Dedifferentiated amniotic fluid mesenchymal stem cell (primary cell): Measurements from ENCODE around the gene NPAS3.

Source experiments
- DNase-seq: peaks from one replicate; pipeline ENCODE4 v3.0.0-alpha.2; 2016; ENCODE audit errors: extremely low spot score

The NPAS3 gene

DNA sequence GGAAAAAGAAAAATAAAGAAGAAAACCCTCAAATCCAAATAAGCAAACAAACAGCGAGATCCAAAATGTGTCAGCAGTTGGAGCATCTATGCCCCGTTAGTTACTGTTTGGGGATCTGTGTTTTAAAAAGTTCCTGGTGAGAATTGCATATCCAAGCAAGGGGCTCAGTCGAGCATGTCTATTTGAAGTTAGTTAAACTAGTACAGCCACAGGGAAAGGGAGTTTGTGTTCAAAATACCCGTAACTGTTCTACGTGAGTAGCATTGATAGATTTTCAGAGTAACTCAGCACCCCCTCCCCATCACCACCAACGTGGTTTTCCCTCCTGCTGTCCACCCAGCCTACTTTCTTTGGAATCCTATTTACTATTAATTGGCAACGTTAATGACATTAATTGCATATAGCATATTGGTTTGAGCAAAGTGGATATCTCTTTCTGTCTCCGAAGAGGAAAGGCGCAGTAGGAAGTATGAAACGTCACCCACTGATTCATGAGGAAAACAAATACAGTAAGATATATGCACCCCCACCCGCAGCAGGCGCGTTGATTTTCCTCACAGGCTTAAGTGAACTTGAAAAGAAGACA lies 1.5 kb downstream of the NPAS3 start:
- DNase-seq, result no peak

DNA sequence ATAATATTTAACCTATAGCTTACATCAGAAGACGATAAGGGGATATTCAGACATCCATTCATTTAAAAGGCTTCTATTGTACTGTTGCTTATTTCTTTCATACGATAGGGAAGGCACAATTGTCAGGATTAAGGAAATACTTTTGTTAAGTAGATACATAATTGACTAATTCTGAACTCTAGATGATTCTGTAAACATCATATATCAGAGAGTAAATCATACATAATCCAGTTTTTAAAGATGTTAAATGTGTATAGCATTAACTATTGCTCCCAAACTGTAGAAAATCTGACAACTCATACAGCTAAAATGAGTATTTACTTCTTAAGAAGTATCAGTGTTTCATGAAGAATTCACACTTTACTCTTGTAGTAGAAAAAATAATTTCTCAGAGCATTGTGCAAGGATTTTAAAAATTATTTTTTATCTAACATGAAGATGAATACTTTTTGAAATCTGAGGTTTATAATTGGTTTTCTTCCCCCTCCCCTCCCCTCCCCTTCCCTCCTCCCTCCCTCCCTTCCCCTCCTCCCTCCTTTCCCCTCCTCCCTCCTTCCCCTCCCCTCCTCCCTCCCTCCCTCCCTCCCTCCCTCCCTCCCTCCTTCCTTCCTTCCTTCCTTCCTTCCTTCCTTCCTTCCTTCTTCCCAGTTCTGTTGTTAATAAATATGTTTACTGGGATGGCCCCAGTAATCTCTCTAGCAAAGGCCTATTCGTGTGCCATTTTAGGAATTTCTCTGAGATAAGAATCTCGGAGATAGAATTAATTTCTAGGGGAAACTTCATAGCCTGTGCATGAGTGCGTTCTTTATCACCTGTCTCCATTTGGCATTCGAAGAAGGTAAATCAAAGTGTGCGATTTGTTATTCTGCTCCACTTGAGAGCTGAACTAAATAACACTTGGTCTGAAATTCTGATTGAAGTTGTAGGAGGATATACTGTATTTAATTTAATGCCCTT lies 2.3 kb downstream of the NPAS3 start:
- DNase-seq, result no peak

DNA sequence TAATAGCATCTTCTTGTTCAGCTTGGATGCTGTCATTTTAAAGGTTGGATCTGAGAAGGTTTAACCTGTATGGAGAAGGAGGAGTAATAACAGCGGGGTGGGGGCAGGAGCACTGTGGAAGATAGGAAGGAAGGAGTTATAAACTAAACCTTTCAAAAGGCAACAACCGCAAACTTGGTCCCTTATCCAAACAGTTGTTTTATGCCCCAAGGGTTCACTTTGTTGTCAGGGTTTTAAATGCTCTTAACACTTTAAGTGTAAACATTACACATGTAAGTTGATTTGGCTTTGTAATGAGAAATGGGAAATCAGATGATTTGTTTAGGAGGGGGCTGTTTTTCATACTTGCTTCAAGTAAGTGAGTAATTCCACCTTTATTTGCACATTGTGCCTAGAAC lies 3.0 kb downstream of the NPAS3 start:
- no peak for DNase-seq

- DNase-seq, result no peak
These were observed 8.4 kb downstream of the NPAS3 start for GRCh38 chr14:32947081-32947480.

- no peak for DNase-seq
These were observed 9.1 kb downstream of the NPAS3 start for GRCh38 chr14:32947792-32948191.

DNA sequence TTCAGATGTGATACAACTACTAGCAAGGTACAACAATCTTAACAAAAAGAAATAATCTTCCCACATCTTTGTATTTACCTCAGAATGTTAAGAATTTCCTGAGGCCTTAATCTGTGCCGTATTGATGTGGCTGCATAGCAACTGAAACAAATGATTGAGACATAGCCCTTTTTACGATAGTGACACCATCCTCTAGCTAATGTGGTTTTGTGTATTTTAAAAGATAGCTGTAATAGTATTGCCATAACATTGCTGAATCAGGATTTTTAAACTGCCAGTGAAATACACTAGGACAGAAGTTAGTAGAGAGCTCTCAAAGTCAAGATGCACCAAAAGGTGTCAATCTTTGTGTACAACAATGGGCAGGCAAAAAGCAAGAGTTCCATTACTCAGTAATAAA lies 11.9 kb downstream of the NPAS3 start:
- DNase-seq, result no peak

- no peak for DNase-seq
These were observed 28.7 kb downstream of the NPAS3 start for GRCh38 chr14:32967421-32967820.

DNA sequence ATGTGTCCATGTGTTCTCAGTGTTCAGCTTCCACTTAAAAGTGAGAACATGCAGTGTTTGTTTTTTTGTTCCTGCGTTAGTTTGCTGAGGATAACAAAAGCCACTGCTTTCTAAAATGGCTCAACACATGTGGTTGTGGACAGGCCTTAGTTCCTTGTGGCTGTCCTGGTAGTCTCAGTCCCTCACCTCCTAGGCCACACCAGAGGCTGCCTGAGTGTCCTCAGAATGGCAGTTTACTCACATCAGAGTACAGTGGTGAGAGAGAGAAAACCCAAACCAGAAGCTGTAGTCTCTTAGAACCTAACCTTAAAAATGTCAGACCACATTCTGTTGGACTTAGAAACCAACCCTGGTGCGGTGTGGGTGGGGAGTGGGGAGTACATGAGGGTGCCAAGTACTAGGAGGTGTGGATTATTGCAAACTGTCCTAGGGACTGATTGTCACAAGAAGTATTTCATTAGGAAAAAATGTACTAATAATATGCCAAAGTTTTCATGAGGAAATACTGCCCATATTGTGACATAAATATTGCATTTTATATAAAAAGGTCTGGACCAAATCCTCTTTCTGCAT lies 30.4 kb downstream of the NPAS3 start:
- no peak for DNase-seq

DNA sequence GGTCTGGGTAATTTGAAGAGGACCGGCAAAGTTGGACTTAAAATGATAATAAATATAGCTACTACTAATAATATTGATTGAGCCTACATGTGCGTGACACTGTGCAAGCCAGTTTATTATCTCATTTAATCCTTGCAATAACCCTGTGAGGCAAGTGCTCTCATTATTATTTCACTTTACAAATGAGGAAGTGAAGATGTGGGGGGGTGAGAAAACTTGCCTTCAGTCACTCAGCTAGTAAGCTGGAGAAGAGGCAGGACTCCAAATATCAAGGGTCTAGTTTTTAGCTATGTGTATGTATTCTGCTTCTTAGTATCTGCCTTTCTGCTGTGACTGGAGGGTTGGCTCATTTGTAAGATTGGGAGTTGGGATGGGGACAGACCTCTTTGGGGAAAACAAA lies 39.2 kb downstream of the NPAS3 start:
- no peak for DNase-seq

DNA sequence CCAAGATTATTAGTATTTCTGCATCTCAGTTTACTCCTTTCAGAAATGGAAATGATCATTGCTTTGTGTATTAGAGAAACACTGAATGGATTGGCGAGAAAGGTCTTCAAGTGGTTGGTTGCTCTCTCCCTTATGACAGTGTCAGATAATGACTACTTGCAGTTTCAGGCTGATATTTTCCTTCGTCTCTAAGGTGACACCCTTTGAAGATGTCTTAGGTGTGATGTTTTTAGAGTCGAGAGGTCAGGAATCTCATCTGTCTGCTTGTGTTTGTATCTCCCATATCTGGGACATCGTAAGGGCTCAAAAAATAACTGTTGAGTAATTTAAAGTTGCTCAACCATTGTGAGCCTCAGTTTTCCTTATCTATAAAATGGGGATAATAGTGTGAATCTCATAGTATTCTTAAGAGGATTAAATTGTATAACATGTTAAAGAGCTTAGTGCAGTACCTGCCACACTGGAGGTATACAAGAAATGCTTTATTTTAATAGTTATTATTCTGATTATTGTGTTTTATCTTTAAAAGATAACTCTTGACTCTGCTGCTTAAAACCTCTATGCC lies 40.1 kb downstream of the NPAS3 start:
- no peak for DNase-seq

DNA sequence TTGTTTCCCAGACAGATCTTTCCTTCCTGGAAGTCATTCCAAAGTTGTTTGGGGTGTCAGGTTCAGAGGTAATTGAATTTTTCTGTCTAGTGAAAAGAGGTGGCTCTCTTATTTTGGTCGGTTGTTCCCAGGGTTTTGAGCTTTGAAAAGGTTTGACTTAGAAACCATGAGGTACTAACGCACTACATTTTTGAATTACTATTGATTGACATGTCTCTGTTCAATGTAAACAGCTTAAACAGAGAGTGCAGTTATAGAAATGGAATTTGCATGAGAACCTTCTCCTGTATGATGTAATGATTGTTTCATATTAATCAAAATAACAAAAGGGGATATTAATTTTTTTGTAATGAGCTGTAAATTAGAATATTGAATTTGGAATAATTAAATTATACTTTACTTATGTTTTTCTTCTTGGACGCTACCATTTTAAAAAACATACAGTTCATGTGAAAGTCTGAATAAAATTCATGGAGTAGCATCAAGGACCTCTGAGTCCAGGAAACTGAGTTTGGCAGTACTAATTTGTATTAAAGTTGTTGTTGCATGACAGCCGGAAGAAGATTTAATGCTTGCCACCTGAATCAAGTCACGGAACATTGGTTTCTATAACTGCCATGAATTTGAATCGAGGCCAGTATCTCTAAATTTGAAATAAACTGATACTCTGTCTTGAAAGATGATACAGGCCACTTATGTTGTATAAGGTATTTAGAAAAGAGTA lies 41.7 kb downstream of the NPAS3 start:
- no peak for DNase-seq

DNA sequence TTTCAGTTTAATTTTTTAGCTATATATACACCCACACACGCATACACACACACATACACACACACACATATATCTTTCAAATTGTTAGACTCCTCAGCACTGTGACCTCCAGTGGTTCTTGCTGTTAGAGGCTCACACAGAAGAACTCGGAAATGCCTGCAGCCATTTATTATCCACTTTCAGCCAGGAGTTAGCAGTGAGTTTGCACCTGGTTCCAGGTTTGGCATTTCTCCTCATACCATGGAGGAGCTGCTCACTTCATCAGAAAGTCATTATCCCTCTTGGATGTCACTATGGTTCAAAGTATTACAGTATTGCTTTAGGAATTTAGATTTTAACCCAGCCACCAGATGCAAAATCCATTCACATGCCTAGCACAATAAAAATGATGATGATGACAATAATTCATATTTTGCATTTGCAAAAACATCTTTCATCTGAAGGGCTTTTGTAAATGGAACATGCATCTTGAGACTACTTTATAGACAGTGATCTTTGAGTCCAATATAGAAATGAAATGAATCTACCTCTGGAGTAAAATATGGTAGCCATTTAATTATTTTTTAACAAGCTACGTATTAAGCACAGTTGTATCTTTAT lies 42.3 kb downstream of the NPAS3 start:
- no peak for DNase-seq

- no peak for DNase-seq
These were observed 45.7 kb downstream of the NPAS3 start for GRCh38 chr14:32984241-32984930.

- DNase-seq, result no peak
These were observed 47.2 kb downstream of the NPAS3 start for GRCh38 chr14:32985866-32986265.

DNA sequence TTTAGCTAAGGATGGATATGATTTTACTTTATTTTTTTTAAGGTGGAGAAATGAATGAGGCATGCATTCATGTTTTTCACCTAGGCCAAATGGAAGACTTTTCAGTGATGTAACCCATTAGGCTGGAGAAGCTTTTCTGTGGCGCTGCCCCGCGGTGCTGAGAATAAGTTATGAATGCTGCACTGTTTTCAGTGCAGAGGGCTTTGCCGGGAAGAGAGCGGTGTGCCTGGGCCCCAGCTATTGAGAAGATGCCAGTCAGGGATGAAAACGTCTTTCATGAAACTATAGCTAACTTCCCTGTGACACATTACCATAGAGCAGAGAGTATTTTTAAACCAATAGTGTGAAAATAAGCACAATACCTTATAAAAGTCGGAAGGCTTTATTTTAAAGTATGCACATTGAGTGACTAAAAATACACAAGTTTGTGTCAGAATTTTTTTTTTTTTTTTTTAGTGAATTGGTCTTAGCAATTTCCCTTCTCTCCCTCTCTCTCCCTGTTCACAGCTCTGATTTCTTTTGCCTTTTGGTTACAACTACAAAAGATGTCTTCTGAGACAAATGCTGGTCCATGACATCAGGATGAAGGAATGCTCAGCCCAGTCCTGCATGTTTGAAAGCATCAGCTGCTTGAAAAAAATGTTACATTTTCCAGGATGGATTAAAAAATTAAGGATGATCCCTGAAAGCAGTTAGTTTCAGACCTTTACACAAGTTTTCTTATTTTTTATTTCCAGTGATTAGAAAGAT lies 48.3 kb downstream of the NPAS3 start:
- peak; percentile 28 for DNase-seq

DNA sequence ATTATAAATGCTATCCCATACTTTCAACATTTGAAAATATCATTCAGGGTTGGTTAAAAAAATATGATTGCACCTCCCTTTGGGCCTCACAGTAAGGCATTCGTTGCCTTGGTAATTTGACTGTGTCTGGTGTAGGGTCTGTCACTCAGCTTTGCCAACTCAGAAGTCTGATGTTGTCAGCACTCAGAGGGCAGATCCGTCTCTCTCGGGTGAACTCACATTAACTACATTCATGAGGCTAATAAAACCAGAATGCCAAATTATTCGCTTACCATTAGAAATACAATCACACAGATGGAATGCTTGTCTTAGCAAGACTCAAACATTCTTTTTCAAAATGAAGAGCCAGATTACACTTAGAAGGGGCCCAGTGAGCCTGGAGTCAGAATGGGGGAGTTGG lies 53.0 kb downstream of the NPAS3 start:
- no peak for DNase-seq

DNA sequence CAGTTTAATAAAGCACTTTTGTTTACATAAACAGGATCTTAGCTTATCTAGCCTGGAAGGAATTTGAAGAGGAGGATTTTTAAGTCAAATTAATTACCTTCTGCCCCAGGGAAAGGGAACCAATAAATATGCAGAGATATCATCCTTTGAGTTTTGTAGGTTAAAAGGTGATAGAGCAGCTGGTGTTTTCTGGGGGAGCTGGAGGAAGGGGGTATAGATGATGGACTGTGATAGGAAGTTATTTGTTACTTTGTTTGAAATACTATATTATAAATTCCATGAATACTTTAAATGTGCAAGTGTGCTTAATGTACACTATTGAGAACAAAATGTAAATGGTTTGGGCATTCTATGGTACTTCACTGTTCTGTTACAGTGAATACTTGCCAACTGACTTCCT lies 55.2 kb downstream of the NPAS3 start:
- no peak for DNase-seq

GRCh38 chr14:32996343-32996742 lies 57.7 kb downstream of the NPAS3 start:
- no peak for DNase-seq

GRCh38 chr14:32998433-32998832 lies 59.8 kb downstream of the NPAS3 start:
- no peak for DNase-seq

DNA sequence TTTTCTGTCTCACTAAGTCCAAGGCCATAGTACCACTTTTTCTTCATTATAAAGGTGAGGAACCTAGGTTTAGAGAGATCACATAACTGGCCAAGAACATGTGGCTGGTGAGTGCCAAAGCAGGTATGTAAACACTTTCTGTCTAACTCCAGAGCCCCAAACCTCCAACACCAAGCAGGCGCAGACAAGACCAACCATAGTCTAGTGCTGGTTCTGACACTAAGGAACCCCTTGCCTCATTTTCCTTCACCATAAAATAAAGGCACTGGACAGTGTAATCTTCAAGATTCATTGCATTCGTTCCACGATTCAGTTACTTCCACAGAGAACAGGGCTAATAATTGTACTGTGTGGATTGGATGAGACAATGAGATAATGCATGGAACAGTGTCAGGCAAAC lies 71.0 kb downstream of the NPAS3 start:
- no peak for DNase-seq
